Stimulated activated naive CD8-positive, alpha-beta T cell treated with anti-CD3 and anti-CD28 coated beads, Interleukin-15, Interleukin-2, amounts not matched to agents 100 ng/mL and 50 ng/mL, for 24 hours (primary cell): ENCODE data around the gene EXO1.
"Not testable (repeated sequence)": the region's sequence is repeated elsewhere in the genome, so short reads cannot be mapped to it uniquely, and the experiment has no call there.

Experiments used
- H3K27ac Mint-ChIP-seq: one replicate; pipeline ENCODE4 v1.8.0; 2021; ENCODE audit warnings: mild to moderate bottlenecking, mixed read lengths
- H3K27me3 Mint-ChIP-seq: one replicate; pipeline ENCODE4 v1.8.0; 2021; ENCODE audit warnings: mixed read lengths
- H3K36me3 Mint-ChIP-seq: one replicate; pipeline ENCODE4 v1.8.0; 2021; ENCODE audit warnings: low read depth, mixed read lengths
- H3K4me1 Mint-ChIP-seq: one replicate; pipeline ENCODE4 v1.8.0; 2021; ENCODE audit warnings: low read depth, mixed read lengths
- H3K4me3 Mint-ChIP-seq: one replicate; pipeline ENCODE4 v1.8.0; 2021; ENCODE audit warnings: mild to moderate bottlenecking, mixed read lengths
- H3K9me3 Mint-ChIP-seq: one replicate; pipeline ENCODE4 v1.8.0; 2021; ENCODE audit warnings: mixed read lengths

EXO1 gene

DNA sequence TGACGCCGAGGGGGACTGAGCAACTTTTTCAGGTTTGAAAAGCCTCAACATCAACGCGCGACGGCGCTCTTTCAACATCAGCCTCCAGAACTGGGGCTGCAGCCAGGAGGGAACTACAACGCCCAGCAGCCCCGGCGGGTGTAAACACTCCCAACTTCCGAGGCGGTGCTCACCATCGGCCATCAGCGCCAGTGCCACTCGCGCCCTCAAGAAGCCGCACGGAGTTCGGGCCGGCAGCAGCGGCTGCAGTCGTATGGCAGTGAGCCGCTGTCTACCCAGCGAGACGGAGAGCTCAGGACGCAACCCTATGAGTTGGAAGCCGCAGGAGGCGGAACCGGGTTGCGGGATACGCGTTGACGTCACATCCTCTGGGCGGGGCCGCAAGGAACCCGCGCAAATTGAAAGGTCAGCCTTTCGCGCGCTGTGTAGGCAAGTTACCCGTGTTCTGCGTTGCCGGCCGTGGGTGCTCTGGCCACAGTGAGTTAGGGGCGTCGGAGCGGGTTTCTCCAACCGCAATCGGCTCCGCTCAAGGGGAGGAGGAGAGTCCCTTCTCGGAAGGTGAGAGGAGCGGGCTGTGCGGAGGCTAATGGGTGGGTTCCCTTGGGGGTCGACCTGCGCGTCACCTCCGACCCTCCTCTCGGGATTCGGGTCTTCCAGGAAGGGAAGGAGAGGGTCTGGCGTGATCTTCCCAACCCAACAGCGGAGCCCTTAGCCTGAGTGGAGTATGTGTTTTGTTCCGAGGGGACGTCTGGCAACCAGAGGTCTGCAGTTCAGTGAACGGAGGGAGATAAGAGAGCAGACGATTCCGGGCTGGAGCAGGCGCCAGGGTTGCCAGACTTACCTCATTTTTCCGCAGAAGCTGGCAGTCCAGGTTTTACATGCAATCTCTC, at the start of gene EXO1:
EXO1 (plus strand) TSS at position 409 of the 890 bp plus-strand sequence. CDS start 2,222 bp downstream, outside the sequence.
- peak within 1 kb of the TSS; percentile 94 for H3K27ac Mint-ChIP-seq
- no peaks in the 10 kb centered on the region for H3K9me3 Mint-ChIP-seq
- peaks cover 39% of the 10 kb centered on the region for H3K36me3 Mint-ChIP-seq
- H3K4me3 Mint-ChIP-seq = peak within 1 kb of the TSS; percentile 90
- no peaks in the 10 kb centered on the region for H3K27me3 Mint-ChIP-seq
- peaks cover 22% of the 10 kb centered on the region for H3K4me1 Mint-ChIP-seq

DNA sequence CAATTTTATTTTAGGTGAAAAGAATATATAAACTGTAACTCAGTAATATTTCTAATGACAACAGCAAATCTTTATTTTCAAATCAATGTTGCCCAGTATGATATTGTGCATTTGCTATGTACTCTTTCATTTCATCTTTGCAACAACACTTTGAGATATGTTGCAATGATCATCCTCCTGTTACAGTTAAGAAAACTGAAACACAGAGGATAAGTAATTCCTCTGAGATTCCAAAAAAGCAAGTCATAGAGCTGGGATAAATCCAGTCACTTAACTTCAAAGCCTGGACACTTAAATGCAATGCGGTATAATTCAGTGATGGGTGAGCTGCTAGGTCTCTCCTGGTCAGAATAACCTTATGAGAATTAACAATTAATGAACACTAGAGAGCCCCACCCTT, 48.6 kb upstream of the EXO1 start:
- Mint-ChIP-seq H3K27me3 (peaks cover 12% of the 10 kb centered on the region), H3K36me3 (no peaks in the 10 kb centered on the region), H3K4me3 (no peak overlapping the region), H3K4me1 (no peaks in the 10 kb centered on the region), H3K9me3 (no peaks in the 10 kb centered on the region), H3K27ac (no peak overlapping the region)

DNA sequence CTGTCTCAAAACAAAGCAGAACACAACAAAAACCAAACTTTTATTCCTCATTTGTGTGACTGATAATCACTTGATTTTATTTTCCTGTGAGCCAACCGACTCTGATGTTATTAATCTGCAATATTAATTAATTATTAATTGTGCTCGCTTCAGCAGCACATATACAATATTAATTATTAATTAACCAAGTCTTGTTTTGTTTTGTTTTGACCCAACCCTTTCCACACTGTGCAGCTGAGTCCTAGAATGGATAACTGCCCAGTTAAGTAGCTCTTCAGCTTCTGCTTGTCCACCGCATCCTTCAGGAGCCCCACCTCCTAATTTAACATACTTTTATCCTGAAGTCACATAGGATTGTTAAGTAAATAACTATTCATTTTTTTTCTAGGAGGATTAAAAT, 47.4 kb upstream of the EXO1 start:
- H3K27ac Mint-ChIP-seq = no peak overlapping the region
- H3K4me1 Mint-ChIP-seq = no peaks in the 10 kb centered on the region
- no peaks in the 10 kb centered on the region for H3K36me3 Mint-ChIP-seq
- no peak overlapping the region for H3K4me3 Mint-ChIP-seq
- H3K27me3 Mint-ChIP-seq = peaks cover 8% of the 10 kb centered on the region
- no peaks in the 10 kb centered on the region for H3K9me3 Mint-ChIP-seq

DNA sequence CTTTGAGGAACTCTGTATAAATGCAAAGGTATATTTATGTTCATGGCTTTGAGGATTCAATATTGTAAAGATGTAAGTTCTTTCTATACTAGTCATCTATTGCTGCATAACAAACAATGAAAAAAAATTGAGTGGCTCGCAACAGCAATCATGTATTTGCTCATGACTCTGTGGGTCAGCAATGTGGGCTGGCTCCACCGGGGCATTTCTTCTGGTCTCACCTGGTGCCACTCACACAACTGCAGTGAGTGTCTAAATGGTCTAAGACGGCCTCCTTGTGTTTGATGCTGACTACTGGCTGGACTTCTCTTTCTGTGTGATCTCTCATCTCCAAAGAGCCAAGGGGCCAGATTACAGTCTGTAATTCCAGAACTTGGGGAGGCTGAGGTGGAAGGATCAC, 45.1 kb upstream of the EXO1 start:
- Mint-ChIP-seq H3K4me1 (no peaks in the 10 kb centered on the region), H3K4me3 (no peak overlapping the region), H3K36me3 (no peaks in the 10 kb centered on the region), H3K27me3 (peaks cover 7% of the 10 kb centered on the region), H3K27ac (no peak overlapping the region), H3K9me3 (no peaks in the 10 kb centered on the region)

DNA sequence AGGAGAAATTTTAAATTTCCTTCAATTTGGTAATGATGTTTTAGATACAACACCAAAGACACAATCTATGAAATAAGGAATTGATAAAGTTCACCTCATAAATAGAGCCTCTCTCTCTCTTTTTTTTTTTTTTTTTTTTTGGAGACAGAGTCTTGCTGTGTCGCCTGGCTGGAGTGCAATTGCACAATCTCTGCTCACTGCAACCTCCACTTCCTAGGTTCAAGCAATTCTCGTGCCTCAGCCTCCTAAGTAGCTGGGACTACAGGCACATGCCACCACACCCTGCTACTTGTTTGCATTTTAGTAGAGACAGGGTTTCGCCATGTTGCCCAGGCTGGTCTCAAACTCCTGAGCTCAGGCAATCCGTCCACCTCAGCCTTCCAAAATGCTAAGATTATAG, 43.3 kb upstream of the EXO1 start:
- H3K9me3 Mint-ChIP-seq, H3K4me3 Mint-ChIP-seq, H3K27ac Mint-ChIP-seq, H3K36me3 Mint-ChIP-seq, H3K4me1 Mint-ChIP-seq, H3K27me3 Mint-ChIP-seq: not testable (repeated sequence)

DNA sequence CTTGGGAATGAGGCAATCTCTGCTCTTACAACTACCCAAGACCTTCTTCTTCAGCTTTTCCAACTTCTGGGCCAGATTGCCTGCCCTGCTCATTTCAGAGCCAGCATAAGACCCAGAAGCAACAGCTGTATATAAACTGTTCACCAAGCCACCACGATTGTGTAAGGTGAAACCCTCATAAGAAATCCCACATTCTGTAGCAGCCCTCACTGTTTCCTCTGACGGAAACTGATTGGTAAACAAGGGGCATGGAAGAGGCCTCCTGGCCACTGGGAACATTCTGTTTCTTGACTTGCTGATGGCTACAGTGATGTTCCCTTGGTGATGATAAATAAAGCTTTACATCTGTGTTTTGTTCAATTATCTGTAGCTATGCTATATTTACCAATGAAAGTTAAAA, 39.7 kb upstream of the EXO1 start:
- Mint-ChIP-seq H3K36me3 (no peaks in the 10 kb centered on the region), H3K27me3 (peaks cover 7% of the 10 kb centered on the region), H3K27ac (no peak overlapping the region), H3K4me1 (no peaks in the 10 kb centered on the region), H3K4me3 (no peak overlapping the region), H3K9me3 (no peaks in the 10 kb centered on the region)

DNA sequence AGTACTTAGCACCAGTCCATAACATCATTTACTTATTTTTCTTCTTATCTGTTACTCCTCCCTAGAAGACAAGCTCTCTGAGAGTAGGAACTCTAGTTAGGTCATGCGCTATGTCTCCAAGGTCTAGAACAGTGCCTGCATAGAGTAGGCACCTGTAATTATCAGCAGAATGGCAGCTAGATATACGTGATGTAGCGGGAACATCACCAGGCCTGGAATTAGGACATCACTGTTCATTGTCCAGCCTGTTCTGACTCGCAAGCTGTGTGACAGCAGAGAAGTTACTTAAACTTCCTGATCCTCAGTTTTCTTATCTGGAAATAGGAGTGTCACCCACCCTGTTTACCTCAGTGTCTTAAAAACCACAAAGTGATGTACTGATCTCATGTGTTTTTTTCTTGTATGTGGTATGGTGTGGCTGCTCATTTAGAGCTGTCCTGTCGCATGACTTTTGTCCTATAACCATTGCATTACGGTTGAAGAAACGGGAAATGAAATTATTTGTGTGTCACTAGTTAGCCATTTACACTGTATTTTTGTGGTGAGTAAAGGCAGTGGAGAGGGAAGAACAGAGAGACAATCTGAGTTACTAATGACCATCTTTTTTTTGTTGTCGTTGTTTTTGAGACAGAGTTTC, 37.1 kb upstream of the EXO1 start:
- Mint-ChIP-seq H3K4me1 (no peaks in the 10 kb centered on the region), H3K9me3 (no peaks in the 10 kb centered on the region), H3K4me3 (no peak overlapping the region), H3K36me3 (no peaks in the 10 kb centered on the region), H3K27me3 (peaks cover 3% of the 10 kb centered on the region), H3K27ac (no peak overlapping the region)

DNA sequence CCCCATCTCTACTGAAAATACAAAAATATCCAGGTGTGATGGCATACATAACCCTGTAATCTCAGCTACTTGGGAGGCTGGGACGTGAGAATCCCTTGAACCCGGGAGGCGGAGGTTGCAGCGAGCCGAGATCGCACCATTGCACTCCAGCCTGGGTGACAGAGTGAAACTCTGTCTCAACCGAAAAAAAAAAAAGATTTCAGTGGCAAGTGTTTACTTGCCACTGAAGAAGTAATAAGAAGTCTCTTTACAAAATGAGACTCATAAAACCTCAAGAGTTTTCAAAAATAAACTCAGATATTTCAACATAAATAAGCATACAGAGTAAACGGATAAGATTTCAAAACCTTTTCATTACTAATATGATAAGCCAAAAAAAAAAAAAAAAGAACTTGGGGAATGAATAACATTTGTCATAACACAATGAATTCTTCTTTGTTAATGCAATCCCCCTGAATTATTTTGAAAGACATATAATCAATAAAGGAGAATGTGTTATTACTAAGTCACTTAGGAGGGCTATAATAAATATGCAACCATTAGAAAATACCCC, 34.2 kb upstream of the EXO1 start:
- H3K9me3 Mint-ChIP-seq = no peaks in the 10 kb centered on the region
- no peak overlapping the region for H3K4me3 Mint-ChIP-seq
- H3K36me3 Mint-ChIP-seq = no peaks in the 10 kb centered on the region
- H3K27ac Mint-ChIP-seq = no peak overlapping the region
- peaks cover 3% of the 10 kb centered on the region for H3K27me3 Mint-ChIP-seq
- H3K4me1 Mint-ChIP-seq = no peaks in the 10 kb centered on the region

DNA sequence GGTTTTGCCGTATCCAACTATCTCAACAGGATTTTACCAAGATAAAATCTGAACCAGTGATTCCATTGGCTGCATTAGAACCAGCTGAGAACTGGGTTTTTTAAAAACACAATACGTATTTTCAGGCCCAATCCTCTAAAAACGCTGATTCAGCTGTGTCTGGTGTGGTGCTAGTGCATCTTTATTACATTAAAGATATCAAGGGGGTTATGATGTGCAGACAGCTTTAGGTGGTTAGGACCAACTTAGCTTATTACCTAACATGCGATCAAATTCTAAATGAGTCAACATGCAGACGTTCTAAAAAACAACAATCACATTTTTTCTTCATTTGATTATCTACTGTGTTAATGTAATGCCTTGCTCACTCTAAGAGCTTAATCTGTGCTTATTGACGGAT, 32.0 kb upstream of the EXO1 start:
- Mint-ChIP-seq H3K9me3 (no peaks in the 10 kb centered on the region), H3K4me3 (no peak overlapping the region), H3K27me3 (peaks cover 3% of the 10 kb centered on the region), H3K4me1 (no peaks in the 10 kb centered on the region), H3K36me3 (no peaks in the 10 kb centered on the region), H3K27ac (no peak overlapping the region)

DNA sequence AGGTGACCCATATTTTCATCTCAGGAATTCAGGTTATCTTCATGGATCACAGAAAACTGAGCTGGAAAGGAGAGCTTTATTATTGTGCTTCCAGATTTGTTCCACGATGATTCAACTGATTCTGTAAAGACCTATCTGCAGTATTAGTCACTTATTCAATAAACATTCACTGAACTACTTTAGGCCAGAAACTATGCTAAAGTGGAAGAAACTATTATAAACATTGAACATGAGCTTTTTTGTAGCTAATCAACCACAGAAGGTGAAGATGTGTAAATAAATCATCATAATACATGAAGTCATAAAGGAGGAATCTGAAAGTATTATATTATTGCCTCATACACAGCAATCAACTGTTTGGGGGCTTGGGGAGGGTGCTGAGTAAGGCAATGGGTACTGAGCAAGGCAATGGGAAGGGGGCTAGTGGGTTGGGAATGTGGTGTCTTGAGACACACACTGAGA, 30.6 kb upstream of the EXO1 start:
- Mint-ChIP-seq H3K4me1 (no peaks in the 10 kb centered on the region), H3K27ac (no peak overlapping the region), H3K4me3 (no peak overlapping the region)

DNA sequence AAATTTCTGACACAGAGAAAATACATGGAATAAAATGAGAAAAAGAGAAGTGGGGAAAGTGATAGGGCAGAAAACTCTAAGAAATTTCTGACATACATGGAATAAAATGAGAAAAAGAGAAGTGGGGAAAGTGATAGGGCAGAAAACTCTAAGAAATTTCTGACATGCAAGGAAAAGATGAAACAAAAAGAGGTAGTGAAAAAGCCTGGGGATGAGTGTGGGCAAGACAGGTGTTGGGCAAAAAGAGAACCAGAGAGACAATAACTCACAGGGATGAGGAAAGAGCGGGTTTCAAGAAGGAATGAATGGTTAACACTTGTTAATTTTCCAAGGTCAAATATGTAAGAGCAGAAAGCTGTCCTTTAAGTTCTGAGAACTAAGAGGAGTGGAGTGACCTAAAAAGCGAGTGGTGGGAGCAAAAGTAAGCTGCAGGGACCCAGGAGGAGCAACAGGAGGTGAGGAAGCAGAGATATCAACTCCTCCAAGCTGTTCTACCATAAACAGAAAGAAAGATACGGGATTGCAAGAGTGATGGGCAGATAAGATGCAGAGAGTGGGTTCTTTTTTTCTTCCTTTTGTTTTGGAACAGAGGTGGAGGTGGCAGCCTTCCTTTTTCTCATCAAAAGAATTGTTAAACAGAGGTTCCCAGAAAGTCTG, 29.9 kb upstream of the EXO1 start:
- H3K36me3 Mint-ChIP-seq = no peaks in the 10 kb centered on the region
- H3K4me3 Mint-ChIP-seq = no peak overlapping the region
- H3K4me1 Mint-ChIP-seq = no peaks in the 10 kb centered on the region
- H3K27me3 Mint-ChIP-seq = no peaks in the 10 kb centered on the region
- no peaks in the 10 kb centered on the region for H3K9me3 Mint-ChIP-seq
- no peak overlapping the region for H3K27ac Mint-ChIP-seq

More for the DNA sequence above, 30.6 kb upstream of the EXO1 start:
- Mint-ChIP-seq H3K27me3 (peaks cover 3% of the 10 kb centered on the region), H3K36me3 (no peaks in the 10 kb centered on the region), H3K9me3 (no peaks in the 10 kb centered on the region)

DNA sequence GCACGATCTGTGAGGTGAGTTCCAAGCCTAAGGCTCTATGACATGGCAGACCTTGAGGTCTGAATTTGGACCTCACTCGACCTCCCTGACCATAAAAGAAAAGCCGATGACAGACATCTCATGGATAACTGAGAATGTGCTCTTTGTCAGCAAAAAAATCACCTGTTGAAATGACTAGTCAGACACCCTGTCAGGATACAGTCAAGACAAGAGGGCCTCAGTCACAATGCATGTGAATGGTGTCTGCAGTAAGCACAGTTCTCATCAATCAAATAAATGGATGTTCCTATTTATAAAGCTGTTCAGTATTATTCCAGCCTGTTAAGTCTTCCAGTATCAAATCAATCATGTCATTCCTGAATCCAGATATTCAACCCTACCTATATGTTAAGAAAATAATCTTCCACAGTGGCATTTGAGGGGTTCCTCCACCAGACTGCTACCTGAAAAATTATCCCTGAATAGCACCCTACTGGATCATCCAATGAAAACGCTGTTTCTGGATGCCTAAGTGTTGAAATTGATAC, 28.6 kb upstream of the EXO1 start:
- Mint-ChIP-seq H3K4me1 (no peaks in the 10 kb centered on the region), H3K4me3 (no peak overlapping the region), H3K27me3 (no peaks in the 10 kb centered on the region), H3K27ac (no peak overlapping the region), H3K9me3 (no peaks in the 10 kb centered on the region), H3K36me3 (no peaks in the 10 kb centered on the region)

DNA sequence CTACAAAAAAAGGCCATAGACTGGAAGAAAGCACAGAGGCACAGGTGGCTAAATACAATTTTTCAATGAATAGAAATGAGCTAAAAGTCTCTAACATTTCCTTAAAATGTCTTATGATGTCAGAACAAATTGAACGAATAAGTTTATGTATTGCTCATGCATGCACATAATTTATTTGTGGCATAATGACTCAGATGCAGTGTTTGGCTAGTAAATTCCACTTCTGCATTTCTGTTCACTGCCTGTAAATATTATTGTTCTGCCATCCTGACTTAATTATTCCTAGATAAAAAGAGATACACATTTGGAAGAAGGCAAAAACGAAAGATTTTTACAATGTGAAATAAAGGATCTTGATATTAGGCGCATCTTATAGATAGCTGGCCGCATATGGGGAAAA, 26.6 kb upstream of the EXO1 start:
- Mint-ChIP-seq H3K27me3 (no peaks in the 10 kb centered on the region), H3K9me3 (no peaks in the 10 kb centered on the region), H3K4me3 (no peak overlapping the region), H3K27ac (no peak overlapping the region), H3K36me3 (no peaks in the 10 kb centered on the region), H3K4me1 (no peaks in the 10 kb centered on the region)

DNA sequence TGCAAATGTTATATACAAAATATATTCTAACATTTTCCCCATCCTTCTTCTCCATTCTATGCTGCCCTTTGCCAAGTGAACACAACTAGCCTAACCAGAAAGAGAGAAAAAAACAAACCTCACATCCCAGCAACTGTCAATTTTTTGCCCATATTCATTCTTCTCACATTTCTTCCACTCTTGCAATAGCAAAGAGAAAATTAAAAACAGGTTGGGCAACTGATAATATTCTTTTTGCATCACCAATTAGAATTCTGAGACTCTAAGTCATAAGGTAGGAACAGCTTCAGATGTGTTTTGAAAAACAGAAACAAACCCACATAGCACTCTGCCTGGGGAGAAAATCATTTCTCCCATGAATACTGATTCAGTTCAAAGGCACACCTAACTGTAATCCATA, 25.2 kb upstream of the EXO1 start:
- Mint-ChIP-seq H3K4me1 (no peaks in the 10 kb centered on the region), H3K4me3 (no peak overlapping the region), H3K9me3 (no peaks in the 10 kb centered on the region), H3K36me3 (no peaks in the 10 kb centered on the region), H3K27ac (no peak overlapping the region), H3K27me3 (no peaks in the 10 kb centered on the region)

DNA sequence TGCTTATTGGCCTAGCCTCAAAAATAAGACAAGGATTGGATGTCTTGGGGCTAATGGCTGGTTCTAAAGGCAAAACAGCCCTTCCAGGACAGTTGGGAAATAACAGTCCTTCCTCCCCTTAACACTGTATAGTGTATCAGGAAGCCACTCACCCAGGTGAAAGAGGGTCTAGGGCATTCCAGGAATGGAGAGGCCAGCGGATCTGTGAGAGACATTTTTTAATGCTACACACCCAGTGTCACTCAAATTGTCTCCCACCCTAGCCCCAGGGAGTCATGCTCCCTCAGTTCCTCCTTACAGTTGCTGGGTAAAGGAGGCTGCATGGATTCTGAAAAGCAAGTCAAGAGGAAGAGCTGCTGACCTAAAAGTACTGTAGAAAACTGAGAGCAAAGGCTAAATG, 24.1 kb upstream of the EXO1 start:
- H3K27ac Mint-ChIP-seq = no peak overlapping the region
- H3K27me3 Mint-ChIP-seq = no peaks in the 10 kb centered on the region
- no peaks in the 10 kb centered on the region for H3K9me3 Mint-ChIP-seq
- H3K4me1 Mint-ChIP-seq = no peaks in the 10 kb centered on the region
- H3K4me3 Mint-ChIP-seq = no peak overlapping the region
- no peaks in the 10 kb centered on the region for H3K36me3 Mint-ChIP-seq
